Ishikawa (cell line): ENCODE measurements around the gene DEK.
A peak's percentile ranks its signal among the peaks of the same experiment; 100 is the strongest.

Source experiments
- CEBPB ChIP-seq: IDR thresholded peaks from 2 replicates; pipeline ENCODE4 v1.6.1; 2012
- CREB1 ChIP-seq: IDR thresholded peaks from 2 replicates; pipeline ENCODE4 v1.6.1; 2012; ENCODE audit warnings: low read depth
- MAX ChIP-seq: IDR thresholded peaks from 2 replicates; pipeline ENCODE4 v1.6.1; 2012
- RAD21 ChIP-seq: IDR thresholded peaks from 2 replicates; pipeline ENCODE4 v1.6.1; 2012; ENCODE audit warnings: low read depth
- REST ChIP-seq: IDR thresholded peaks from 2 replicates; pipeline ENCODE4 v1.6.1; 2012; ENCODE audit warnings: low read depth, mild to moderate bottlenecking
- TAF1 ChIP-seq: IDR thresholded peaks from 2 replicates; pipeline ENCODE4 v1.6.1; 2012; ENCODE audit warnings: low read depth, mild to moderate bottlenecking
- TEAD4 ChIP-seq: IDR thresholded peaks from 2 replicates; pipeline ENCODE4 v1.6.1; 2012

GRCh38 chr6:18264219-18264922, at the start of gene DEK:
- TF ChIP-seq MAX (peak; percentile 78), CREB1 (no peak), RAD21 (peak; percentile 39; the same call in 1 of the 2 replicates), TAF1 (peak; percentile 61; the same call in 1 of the 2 replicates), CEBPB (no peak), TEAD4 (no peak), REST (no peak)
